Measurements from ENCODE around the gene COPE.

The COPE gene

DNA sequence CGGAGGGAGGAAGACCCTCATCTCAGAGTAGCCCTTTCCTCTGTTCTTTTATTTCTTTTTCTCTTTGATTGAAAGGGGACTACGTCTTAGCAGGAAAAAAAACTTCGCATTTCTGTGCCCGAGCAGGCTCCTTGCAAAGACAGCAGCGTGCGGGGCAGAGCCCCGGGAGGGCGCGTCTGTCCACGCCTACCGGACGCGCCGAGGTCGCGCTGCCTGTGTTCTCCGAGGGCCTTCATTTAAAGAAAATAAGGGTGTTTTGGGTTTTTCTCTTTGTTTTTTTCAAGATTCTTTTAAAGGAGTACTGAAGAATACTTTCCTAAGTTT lies 52.4 kb downstream of the COPE start:
- Mint-ChIP-seq H3K27me3 (ENCODE audit: low read depth) (peaks cover 6% of the 10 kb centered on the region), H3K36me3 (ENCODE audit: low read depth) (peaks cover 38% of the 10 kb centered on the region), H3K4me3 (no peak overlapping the region), H3K4me1 (ENCODE audit: low read depth) (peaks cover 6% of the 10 kb centered on the region), H3K27ac (no peak overlapping the region), H3K9me3 (no peaks in the 10 kb centered on the region)
- no peak for DNase-seq (ENCODE audit: low spot score)

- no peaks in the 10 kb centered on the region for H3K9me3 Mint-ChIP-seq
- peak; percentile 55 for DNase-seq (ENCODE audit: low spot score)
- no peak overlapping the region for H3K4me3 Mint-ChIP-seq
- H3K27me3 Mint-ChIP-seq (ENCODE audit: low read depth), result peaks cover 4% of the 10 kb centered on the region
- no peak overlapping the region for H3K27ac Mint-ChIP-seq
- peaks cover 43% of the 10 kb centered on the region for H3K36me3 Mint-ChIP-seq (ENCODE audit: low read depth)
- H3K4me1 Mint-ChIP-seq (ENCODE audit: low read depth), result peaks cover 3% of the 10 kb centered on the region
Observed at GRCh38 chr19:18865973-18866799, 53.0 kb downstream of the COPE start.

DNA sequence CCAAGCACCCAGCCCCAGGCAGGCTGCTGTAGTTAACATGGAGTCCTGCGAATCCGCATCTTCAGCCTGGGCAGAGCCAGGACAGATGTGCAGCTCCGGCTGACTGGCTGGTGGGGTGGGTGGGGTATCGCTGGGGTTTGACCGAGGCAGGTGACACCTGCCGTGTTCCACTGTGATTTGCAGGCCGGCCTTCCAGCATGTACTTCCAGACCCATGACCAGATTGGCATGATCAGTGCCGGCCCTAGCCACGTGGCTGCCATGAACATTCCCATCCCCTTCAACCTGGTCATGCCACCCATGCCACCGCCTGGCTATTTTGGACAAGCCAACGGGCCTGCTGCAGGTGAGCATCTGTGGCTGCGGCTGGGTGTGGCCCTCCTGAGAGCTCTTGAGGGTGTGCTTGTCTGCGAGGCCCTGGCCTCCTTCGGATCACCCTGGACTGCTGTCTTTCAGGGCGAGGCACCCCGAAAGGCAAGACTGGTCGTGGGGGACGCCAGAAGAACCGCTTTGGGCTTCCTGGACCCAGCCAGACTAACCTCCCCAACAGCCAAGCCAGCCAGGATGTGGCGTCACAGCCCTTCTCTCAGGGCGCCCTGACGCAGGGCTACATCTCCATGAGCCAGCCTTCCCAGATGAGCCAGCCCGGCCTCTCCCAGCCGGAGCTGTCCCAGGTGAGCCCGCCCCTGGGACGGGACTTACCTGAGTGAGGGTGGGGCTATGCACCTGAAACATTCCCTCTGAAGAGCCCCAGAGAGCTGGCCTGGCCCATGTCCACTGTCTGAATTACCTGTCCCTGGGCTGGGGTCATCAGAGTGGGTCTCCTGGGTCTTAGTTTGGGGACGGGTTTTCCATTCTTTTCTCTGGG lies 53.8 kb downstream of the COPE start:
- no peak overlapping the region for H3K27ac Mint-ChIP-seq
- H3K4me1 Mint-ChIP-seq (ENCODE audit: low read depth), result no peaks in the 10 kb centered on the region
- H3K27me3 Mint-ChIP-seq (ENCODE audit: low read depth), result no peaks in the 10 kb centered on the region
- H3K4me3 Mint-ChIP-seq, result no peak overlapping the region
- H3K36me3 Mint-ChIP-seq (ENCODE audit: low read depth), result peaks cover 47% of the 10 kb centered on the region
- no peaks in the 10 kb centered on the region for H3K9me3 Mint-ChIP-seq
- no peak for DNase-seq (ENCODE audit: low spot score)

DNA sequence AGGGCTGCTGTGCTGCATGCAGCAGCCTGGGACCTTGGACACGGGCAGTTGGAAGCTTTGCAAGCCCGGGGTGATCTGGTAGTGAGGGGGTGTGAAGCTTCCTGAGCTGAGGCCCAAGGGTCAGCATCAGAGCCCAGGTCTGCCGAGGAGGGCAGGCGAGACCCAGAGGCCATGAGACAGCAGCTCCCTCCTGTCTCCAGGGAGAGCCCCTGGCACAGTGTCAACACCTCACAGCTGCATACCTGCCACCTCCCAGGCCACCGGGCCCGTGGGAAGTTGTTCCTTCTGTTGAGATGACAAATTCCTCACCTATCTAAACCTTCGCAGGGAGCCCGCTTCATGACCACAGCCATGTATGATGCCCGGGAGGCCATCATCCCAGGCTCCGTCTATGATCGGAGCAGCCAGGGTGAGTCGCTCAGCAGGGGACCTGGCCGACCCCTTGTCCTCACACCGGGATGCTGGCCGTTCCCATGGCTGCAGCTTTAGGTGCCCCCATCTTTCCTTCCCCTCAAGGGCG lies 55.3 kb downstream of the COPE start:
- peaks cover 47% of the 10 kb centered on the region for H3K36me3 Mint-ChIP-seq (ENCODE audit: low read depth)
- H3K27me3 Mint-ChIP-seq (ENCODE audit: low read depth), result no peaks in the 10 kb centered on the region
- no peak overlapping the region for H3K27ac Mint-ChIP-seq
- no peak for DNase-seq (ENCODE audit: low spot score)
- no peaks in the 10 kb centered on the region for H3K4me1 Mint-ChIP-seq (ENCODE audit: low read depth)
- no peak overlapping the region for H3K4me3 Mint-ChIP-seq
- H3K9me3 Mint-ChIP-seq, result no peaks in the 10 kb centered on the region

GRCh38 chr19:18862976-18863842 lies 56.0 kb downstream of the COPE start:
- Mint-ChIP-seq H3K36me3 (ENCODE audit: low read depth) (peaks cover 47% of the 10 kb centered on the region), H3K4me1 (ENCODE audit: low read depth) (no peaks in the 10 kb centered on the region), H3K27ac (no peak overlapping the region), H3K9me3 (no peaks in the 10 kb centered on the region), H3K4me3 (no peak overlapping the region), H3K27me3 (ENCODE audit: low read depth) (no peaks in the 10 kb centered on the region)
- no peak for DNase-seq (ENCODE audit: low spot score)

DNA sequence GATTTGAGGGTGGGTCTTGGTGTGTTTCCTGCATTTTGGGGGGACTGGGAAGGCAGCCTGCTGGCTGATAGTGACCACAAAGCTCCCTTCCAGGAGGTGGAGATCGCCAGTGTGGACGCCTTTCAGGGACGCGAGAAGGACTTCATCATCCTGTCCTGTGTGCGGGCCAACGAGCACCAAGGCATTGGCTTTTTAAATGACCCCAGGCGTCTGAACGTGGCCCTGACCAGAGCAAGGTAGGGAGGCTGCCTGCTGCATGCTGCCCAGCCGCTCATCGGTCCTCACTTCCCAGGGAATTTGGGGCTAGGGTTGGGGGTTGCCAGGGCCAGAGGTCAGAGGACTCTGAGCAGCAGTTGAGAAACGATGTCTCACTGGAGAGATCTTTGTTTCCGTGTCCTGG lies 57.3 kb downstream of the COPE start:
- no peak for DNase-seq (ENCODE audit: low spot score)
- Mint-ChIP-seq H3K36me3 (ENCODE audit: low read depth) (peaks cover 42% of the 10 kb centered on the region), H3K27ac (no peak overlapping the region), H3K27me3 (ENCODE audit: low read depth) (no peaks in the 10 kb centered on the region), H3K4me3 (no peak overlapping the region), H3K9me3 (no peaks in the 10 kb centered on the region), H3K4me1 (ENCODE audit: low read depth) (no peaks in the 10 kb centered on the region)

- no peaks in the 10 kb centered on the region for H3K4me1 Mint-ChIP-seq (ENCODE audit: low read depth)
- no peak overlapping the region for H3K27ac Mint-ChIP-seq
- no peak overlapping the region for H3K4me3 Mint-ChIP-seq
- DNase-seq (ENCODE audit: low spot score), result no peak
- no peaks in the 10 kb centered on the region for H3K9me3 Mint-ChIP-seq
- no peaks in the 10 kb centered on the region for H3K27me3 Mint-ChIP-seq (ENCODE audit: low read depth)
- peaks cover 45% of the 10 kb centered on the region for H3K36me3 Mint-ChIP-seq (ENCODE audit: low read depth)
Observed at GRCh38 chr19:18861235-18861634, 58.0 kb downstream of the COPE start.

DNA sequence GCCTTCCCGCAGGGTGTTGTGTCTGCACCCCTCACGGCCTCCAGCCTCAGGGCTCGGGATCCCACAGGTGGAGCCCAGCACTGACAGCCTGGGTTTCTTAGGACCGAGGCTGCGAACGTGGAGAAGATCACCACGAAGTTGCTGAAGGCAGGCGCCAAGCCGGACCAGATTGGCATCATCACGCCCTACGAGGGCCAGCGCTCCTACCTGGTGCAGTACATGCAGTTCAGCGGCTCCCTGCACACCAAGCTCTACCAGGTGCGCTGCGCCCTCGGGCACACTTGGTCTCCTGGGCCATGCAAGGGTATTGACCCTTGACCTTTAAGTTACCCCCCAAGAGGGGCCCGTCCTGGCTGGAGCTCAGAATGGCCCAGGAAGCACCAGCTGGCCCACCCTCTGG lies 58.5 kb downstream of the COPE start:
- Mint-ChIP-seq H3K4me1 (ENCODE audit: low read depth) (no peaks in the 10 kb centered on the region), H3K4me3 (no peak overlapping the region), H3K27me3 (ENCODE audit: low read depth) (no peaks in the 10 kb centered on the region), H3K36me3 (ENCODE audit: low read depth) (peaks cover 42% of the 10 kb centered on the region), H3K9me3 (no peaks in the 10 kb centered on the region), H3K27ac (no peak overlapping the region)
- DNase-seq (ENCODE audit: low spot score), result no peak

GRCh38 chr19:18860302-18860700 lies 58.9 kb downstream of the COPE start:
- Mint-ChIP-seq H3K27ac (no peak overlapping the region), H3K36me3 (ENCODE audit: low read depth) (peaks cover 45% of the 10 kb centered on the region), H3K4me3 (no peak overlapping the region), H3K27me3 (ENCODE audit: low read depth) (no peaks in the 10 kb centered on the region), H3K4me1 (ENCODE audit: low read depth) (no peaks in the 10 kb centered on the region), H3K9me3 (no peaks in the 10 kb centered on the region)
- DNase-seq (ENCODE audit: low spot score), result no peak

DNA sequence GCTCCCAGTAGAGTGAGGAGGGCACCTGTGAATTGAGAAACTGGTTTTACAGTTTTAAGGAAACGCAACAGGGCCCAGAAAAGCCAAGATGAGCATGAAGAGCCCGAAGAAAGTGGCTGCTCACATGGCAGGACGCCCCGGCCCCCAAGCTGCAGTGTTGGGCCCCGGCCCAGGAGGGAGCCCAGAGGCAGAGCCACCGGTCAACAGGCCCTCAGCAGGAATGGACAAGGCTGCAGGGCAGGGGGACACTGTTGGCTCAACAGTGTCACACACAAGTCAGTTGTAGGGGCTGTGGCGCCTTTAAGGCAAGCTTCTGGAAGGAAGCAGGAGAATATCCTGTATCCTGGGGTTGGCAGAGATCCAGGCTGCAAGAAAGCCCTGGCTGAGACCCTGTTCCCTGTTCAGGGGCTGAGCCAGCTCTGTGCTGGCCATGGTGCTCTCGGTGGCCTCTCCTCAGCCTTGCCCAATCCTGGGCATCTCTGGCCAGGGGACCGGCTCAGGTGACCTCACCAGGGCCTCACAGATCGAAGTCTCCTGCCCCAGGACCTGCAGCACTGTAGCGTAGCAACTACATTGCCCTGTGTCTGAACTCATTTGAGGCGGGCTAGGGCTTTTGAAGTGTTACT lies 59.4 kb downstream of the COPE start:
- Mint-ChIP-seq H3K27ac (no peak overlapping the region), H3K36me3 (ENCODE audit: low read depth) (peaks cover 46% of the 10 kb centered on the region), H3K4me3 (no peak overlapping the region), H3K9me3 (no peaks in the 10 kb centered on the region), H3K27me3 (ENCODE audit: low read depth) (no peaks in the 10 kb centered on the region), H3K4me1 (ENCODE audit: low read depth) (no peaks in the 10 kb centered on the region)
- DNase-seq (ENCODE audit: low spot score), result no peak

DNA sequence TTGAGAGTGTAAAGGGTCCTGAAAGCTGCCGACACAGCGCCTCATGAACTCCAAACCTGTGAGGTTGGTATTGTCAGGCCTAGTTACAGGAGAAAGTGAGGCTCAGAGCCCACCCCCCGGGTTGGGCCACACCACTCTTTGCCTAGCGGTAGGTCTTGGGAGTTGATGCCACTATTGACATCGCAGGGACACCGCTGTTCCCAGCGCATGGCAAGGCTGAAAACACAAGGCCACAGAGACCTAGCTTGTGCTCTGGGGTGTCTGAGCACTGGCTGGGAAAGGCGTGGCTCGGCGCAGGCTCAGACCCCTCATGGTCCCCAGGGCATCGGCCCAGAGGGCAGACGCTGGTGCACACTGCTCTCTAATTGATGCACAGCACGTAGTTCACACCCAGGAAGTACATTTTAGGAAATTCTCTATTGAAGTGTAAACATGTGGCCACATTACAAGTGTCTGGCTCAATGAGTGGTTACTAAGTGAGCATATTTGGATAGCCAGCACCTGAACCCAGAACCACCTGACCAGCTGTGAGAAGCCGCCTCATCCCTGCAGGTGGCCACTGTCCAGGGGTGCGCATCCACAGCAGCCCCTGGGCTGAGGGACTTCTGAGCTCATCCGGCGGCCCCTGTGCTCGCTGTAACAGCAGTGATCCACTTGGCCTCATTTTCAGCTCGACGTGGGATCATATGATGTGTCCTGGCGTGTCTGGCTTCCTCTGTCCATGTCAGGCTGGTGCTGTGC lies 60.1 kb downstream of the COPE start:
- Mint-ChIP-seq H3K4me1 (ENCODE audit: low read depth) (no peaks in the 10 kb centered on the region), H3K27ac (no peak overlapping the region), H3K27me3 (ENCODE audit: low read depth) (no peaks in the 10 kb centered on the region), H3K9me3 (no peaks in the 10 kb centered on the region), H3K36me3 (ENCODE audit: low read depth) (peaks cover 45% of the 10 kb centered on the region), H3K4me3 (no peak overlapping the region)
- DNase-seq (ENCODE audit: low spot score), result no peak

- Mint-ChIP-seq H3K27me3 (ENCODE audit: low read depth) (no peaks in the 10 kb centered on the region), H3K4me1 (ENCODE audit: low read depth) (no peaks in the 10 kb centered on the region), H3K36me3 (ENCODE audit: low read depth) (peaks cover 47% of the 10 kb centered on the region), H3K4me3 (no peak overlapping the region), H3K27ac (no peak overlapping the region), H3K9me3 (no peaks in the 10 kb centered on the region)
- DNase-seq (ENCODE audit: low spot score), result no peak
Observed at GRCh38 chr19:18857223-18857622, 62.0 kb downstream of the COPE start.

Measured in T-helper 2 cell treated with Interferon-gamma antibody and Interleukin-4, amounts not matched to agents 5 μg/mL and 100 μg/mL, for 36 hours (primary cell).